H9 (cell line): ENCODE data around the gene IRF7. TPM values are rescaled to one million over a fixed set of nuclear protein-coding genes. Genes with fewer than 3 reads are reported as not detected.
"Not testable (repeated sequence)": the region's sequence is repeated elsewhere in the genome, so short reads cannot be mapped to it uniquely, and the experiment has no call there.

Source experiments
- DNase-seq: peaks from one replicate; pipeline ENCODE4 v3.0.0-alpha.2; 2017
- H2AFZ ChIP-seq: one replicate; pipeline ENCODE4 v1.6.1; 2013; ENCODE audit warnings: mild to moderate bottlenecking, low read length, control low read depth, moderate library complexity
- H2AK5ac ChIP-seq: 2 replicates; pipeline ENCODE4 v1.6.1; 2013; ENCODE audit warnings: low read length, control low read depth, mixed read lengths; ENCODE audit not compliant: insufficient read length
- H2BK120ac ChIP-seq: one replicate; pipeline ENCODE4 v1.6.1; 2013; ENCODE audit warnings: low read depth, mild to moderate bottlenecking, low read length, control low read depth, inconsistent platforms; ENCODE audit not compliant: poor library complexity, severe bottlenecking
- H2BK12ac ChIP-seq: 2 replicates; pipeline ENCODE4 v1.6.1; 2013; ENCODE audit warnings: low read length, control low read depth, mixed read lengths, low read depth; ENCODE audit not compliant: insufficient read length
- H2BK15ac ChIP-seq: 2 replicates; pipeline ENCODE4 v1.6.1; 2013; ENCODE audit warnings: low read depth, low read length, control low read depth
- H2BK20ac ChIP-seq: one replicate; pipeline ENCODE4 v1.6.1; 2013; ENCODE audit warnings: low read depth, mild to moderate bottlenecking, low read length, control low read depth, inconsistent platforms; ENCODE audit not compliant: poor library complexity, severe bottlenecking
- H2BK5ac ChIP-seq: 2 replicates; pipeline ENCODE4 v1.6.1; 2013; ENCODE audit warnings: low read length, control low read depth, mixed read lengths; ENCODE audit not compliant: insufficient read length
- H3K14ac ChIP-seq: 2 replicates; pipeline ENCODE4 v1.6.1; 2013; ENCODE audit warnings: low read length, control low read depth; ENCODE audit not compliant: insufficient read depth
- H3K18ac ChIP-seq: 2 replicates; pipeline ENCODE4 v1.6.1; 2013; ENCODE audit warnings: low read depth, mild to moderate bottlenecking, mixed read lengths, low read length, control low read depth; ENCODE audit not compliant: insufficient read length
- H3K23ac ChIP-seq: 2 replicates; pipeline ENCODE4 v1.6.1; 2013; ENCODE audit warnings: low read length, control low read depth, mixed read lengths, low read depth; ENCODE audit not compliant: insufficient read length
- H3K23me2 ChIP-seq: 2 replicates; pipeline ENCODE4 v1.6.1; 2013; ENCODE audit warnings: low read depth, mild to moderate bottlenecking, mixed read lengths, low read length, control low read depth; ENCODE audit not compliant: insufficient read length, poor library complexity, severe bottlenecking
- H3K27ac ChIP-seq: 2 replicates; pipeline ENCODE4 v1.5.1; 2013; ENCODE audit warnings: low read length, control low read depth, mixed read lengths, low read depth; ENCODE audit not compliant: insufficient read length
- H3K27me3 ChIP-seq: 2 replicates; pipeline ENCODE4 v1.6.1; 2013; ENCODE audit warnings: low read length, control low read depth, inconsistent platforms; ENCODE audit not compliant: insufficient read depth
- H3K4ac ChIP-seq: 2 replicates; pipeline ENCODE4 v1.6.1; 2013; ENCODE audit warnings: low read depth, mild to moderate bottlenecking, control low read depth, inconsistent platforms, low read length, moderate library complexity
- H3K4me1 ChIP-seq: 2 replicates; pipeline ENCODE4 v1.6.1; 2013; ENCODE audit warnings: low read length, control low read depth, inconsistent platforms; ENCODE audit not compliant: insufficient read depth
- H3K4me2 ChIP-seq: 2 replicates; pipeline ENCODE4 v1.6.1; 2013; ENCODE audit warnings: low read length, control low read depth, mixed read lengths; ENCODE audit not compliant: insufficient read length, insufficient read depth
- H3K56ac ChIP-seq: 2 replicates; pipeline ENCODE4 v1.6.1; 2013; ENCODE audit warnings: low read depth, mild to moderate bottlenecking, mixed read lengths, low read length, control low read depth; ENCODE audit not compliant: insufficient read length
- H3K79me1 ChIP-seq: 2 replicates; pipeline ENCODE4 v1.6.1; 2013; ENCODE audit warnings: low read depth, mild to moderate bottlenecking, moderate library complexity, low read length, control low read depth, inconsistent platforms; ENCODE audit not compliant: insufficient read depth, poor library complexity, severe bottlenecking
- H3K79me2 ChIP-seq: 2 replicates; pipeline ENCODE4 v1.6.1; 2013; ENCODE audit warnings: low read length, control low read depth, inconsistent platforms; ENCODE audit not compliant: insufficient read depth
- H3K9ac ChIP-seq: 2 replicates; pipeline ENCODE4 v1.6.1; 2013; ENCODE audit warnings: low read length, control low read depth, mixed read lengths; ENCODE audit not compliant: insufficient read length; ENCODE audit errors: extremely low read depth
- H3K9me3 ChIP-seq: one replicate; pipeline ENCODE4 v1.6.1; 2013; ENCODE audit warnings: low read depth, low read length, inconsistent platforms; ENCODE audit not compliant: control insufficient read depth
- H3T11ph ChIP-seq: one replicate; pipeline ENCODE4 v1.6.1; 2013; ENCODE audit warnings: mild to moderate bottlenecking, low read length, control low read depth, inconsistent platforms
- H4K20me1 ChIP-seq: one replicate; pipeline ENCODE4 v1.6.1; 2013; ENCODE audit not compliant: control insufficient read depth, insufficient read length, insufficient read depth
- H4K5ac ChIP-seq: 2 replicates; pipeline ENCODE4 v1.6.1; 2013; ENCODE audit warnings: low read depth, mild to moderate bottlenecking, mixed read lengths, low read length, control low read depth; ENCODE audit not compliant: insufficient read length
- H4K8ac ChIP-seq: replicated peaks from 2 replicates; pipeline ENCODE4 v1.6.1; 2013; ENCODE audit warnings: low read length, control low read depth, mixed read lengths, low read depth; ENCODE audit not compliant: insufficient read length
- H4K91ac ChIP-seq: 2 replicates; pipeline ENCODE4 v1.6.1; 2013; ENCODE audit warnings: low read depth, mild to moderate bottlenecking, moderate library complexity, mixed read lengths, low read length, control low read depth; ENCODE audit not compliant: insufficient read length
- H3K27ac Mint-ChIP-seq, 3 experiments: 2 replicates in 2 of 3; 3 replicates in 1 of 3; pipeline ENCODE4 v1.8.0; 2020 to 2021; ENCODE audit warnings: mixed read lengths in 3 of 3, mild to moderate bottlenecking in 1 of 3, moderate library complexity in 1 of 3
- H3K27me3 Mint-ChIP-seq: 2 replicates; pipeline ENCODE4 v1.8.0; 2021; ENCODE audit warnings: low read depth, mild to moderate bottlenecking, moderate library complexity, mixed read lengths
- H3K36me3 Mint-ChIP-seq, 3 experiments: 2 replicates in 2 of 3; 3 replicates in 1 of 3; pipeline ENCODE4 v1.8.0; 2020 to 2021; ENCODE audit warnings: low read depth in 3 of 3, mixed read lengths in 3 of 3; ENCODE audit not compliant: insufficient read depth in 1 of 3
- H3K4me1 Mint-ChIP-seq, 2 experiments: 2 replicates each; pipeline ENCODE4 v1.8.0; 2020; ENCODE audit warnings: mixed read lengths in 2 of 2
- H3K4me3 Mint-ChIP-seq, 2 experiments: 2 replicates in 1 of 2; 3 replicates in 1 of 2; pipeline ENCODE4 v1.8.0; 2020 to 2021; ENCODE audit warnings: mild to moderate bottlenecking in 2 of 2, mixed read lengths in 2 of 2, moderate library complexity in 1 of 2
- H3K9me3 Mint-ChIP-seq, 2 experiments: 2 replicates in 1 of 2; 3 replicates in 1 of 2; pipeline ENCODE4 v1.8.0; 2020; ENCODE audit warnings: mild to moderate bottlenecking in 2 of 2, mixed read lengths in 2 of 2, moderate library complexity in 1 of 2
- WGBS: extraction: QIAGEN DNeasy Blood & Tissue Kit; methylation state at CpG from one replicate; pipeline ENCODE4 v1.1.7; 2013; ENCODE audit warnings: missing lambda C conversion rate, low lambda C conversion rate, mixed read lengths; ENCODE audit not compliant: insufficient read length; ENCODE audit errors: extremely low coverage; 5-methylcytosine and 5-hydroxymethylcytosine counted together
- total RNA-seq: library from RNA; stranded (reverse); gene quantifications from 2 replicates; pipeline ENCODE4 v1.2.1, GENCODE V29; 2021
- TF ChIP-seq, protein P1 (sequence below): fragments of 200-600 bp; sonication (generic); conservative IDR thresholded peaks from 3 replicates; pipeline ENCODE4 v1.8.0; 2021; ENCODE audit warnings: antibody characterized with exemption, mild to moderate bottlenecking

IRF7 gene
- total RNA-seq, 1 experiment from 2014 or later = 9.8 TPM

DNA sequence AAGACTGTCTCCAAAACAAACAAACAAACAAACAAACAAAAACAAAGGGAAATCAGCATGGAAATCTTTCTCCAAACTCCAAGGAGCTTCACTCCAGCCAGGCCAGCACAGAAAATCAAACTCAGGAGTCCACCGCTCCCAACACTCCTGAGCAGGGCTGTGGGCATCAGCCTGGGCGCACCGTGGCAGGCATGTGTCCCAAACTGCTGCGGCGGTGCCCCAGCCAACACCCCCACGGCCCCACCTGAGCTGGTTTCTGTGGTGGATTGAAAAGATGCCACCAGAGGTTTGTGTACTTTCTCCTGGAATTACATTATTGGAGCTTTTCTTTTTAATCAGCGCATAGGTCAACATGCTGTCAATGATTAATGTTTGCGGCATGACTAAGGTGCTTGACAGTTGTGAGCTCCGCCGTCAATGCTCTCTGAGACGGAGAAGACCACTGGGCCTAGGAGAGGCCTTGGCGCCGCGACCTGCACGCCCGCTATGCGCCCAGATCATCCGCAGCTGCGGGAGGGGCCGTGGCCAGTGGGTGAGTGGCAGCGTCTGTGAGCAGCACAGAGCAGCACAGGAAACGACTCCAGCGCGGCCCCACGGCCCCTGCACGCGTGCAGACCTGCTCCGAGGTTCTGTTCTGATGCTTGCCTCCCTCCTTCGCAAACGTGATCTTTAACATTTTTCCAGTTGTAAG, 39.4 kb upstream of the IRF7 start:
- H3K27ac Mint-ChIP-seq = peak overlapping the region in 1 of 3 experiments; percentile 53; a peak in 2 of 7 replicates
- H3K27ac ChIP-seq = no peak overlapping the region
- no peaks in the 10 kb centered on the region for H3K27me3 Mint-ChIP-seq

DNA sequence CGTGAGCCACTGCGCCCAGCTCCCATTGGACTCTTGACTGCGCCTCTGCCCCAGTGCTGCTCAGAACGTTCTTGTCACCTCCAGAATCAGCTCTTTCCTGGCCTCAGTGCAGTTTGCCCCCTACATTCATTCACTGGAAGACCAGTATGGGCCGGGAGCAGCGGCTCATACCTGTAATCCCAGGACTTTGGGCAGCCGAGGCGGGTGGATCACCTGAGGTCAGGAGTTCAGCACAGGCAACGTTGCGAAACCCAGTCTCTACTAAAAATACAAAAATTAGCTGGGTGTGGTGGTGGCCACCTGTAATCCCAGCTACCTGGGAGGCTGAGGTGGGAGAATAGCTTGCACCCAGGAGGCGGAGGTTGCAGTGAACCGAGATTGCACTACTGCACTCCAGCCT, 38.7 kb upstream of the IRF7 start:
- H2BK120ac ChIP-seq = not testable (repeated sequence)

More for the DNA sequence above, 39.4 kb upstream of the IRF7 start:
- WGBS = no CpG with 5 or more reads among the region's 30 CpGs
- Histone ChIP-seq H3K79me2 (no peaks in the 10 kb centered on the region), H4K8ac (no peak overlapping the region), H3K27me3 (no peaks in the 10 kb centered on the region), H2BK12ac (no peak overlapping the region), H2AFZ (no peak overlapping the region), H3K9ac (no peak overlapping the region), H4K91ac (no peak overlapping the region), H3T11ph (no peak overlapping the region), H3K18ac (no peak overlapping the region), H2BK120ac (no peak overlapping the region), H2BK5ac (no peak overlapping the region), H3K4me1 (no peaks in the 10 kb centered on the region), H3K56ac (no peak overlapping the region), H3K14ac (no peak overlapping the region), H4K5ac (no peak overlapping the region), H3K79me1 (no peaks in the 10 kb centered on the region), H2BK15ac (no peak overlapping the region), H2AK5ac (no peak overlapping the region), H2BK20ac (no peak overlapping the region), H3K9me3 (no peaks in the 10 kb centered on the region), H3K23ac (no peak overlapping the region), H3K4me2 (no peak overlapping the region), H4K20me1 (no peaks in the 10 kb centered on the region), H3K4ac (no peak overlapping the region), H3K23me2 (no peaks in the 10 kb centered on the region)
- no peak for DNase-seq
- H3K4me1 Mint-ChIP-seq = no peaks in the 10 kb centered on the region
- no peak overlapping the region for H3K4me3 Mint-ChIP-seq
- TF ChIP-seq, protein P1, sequence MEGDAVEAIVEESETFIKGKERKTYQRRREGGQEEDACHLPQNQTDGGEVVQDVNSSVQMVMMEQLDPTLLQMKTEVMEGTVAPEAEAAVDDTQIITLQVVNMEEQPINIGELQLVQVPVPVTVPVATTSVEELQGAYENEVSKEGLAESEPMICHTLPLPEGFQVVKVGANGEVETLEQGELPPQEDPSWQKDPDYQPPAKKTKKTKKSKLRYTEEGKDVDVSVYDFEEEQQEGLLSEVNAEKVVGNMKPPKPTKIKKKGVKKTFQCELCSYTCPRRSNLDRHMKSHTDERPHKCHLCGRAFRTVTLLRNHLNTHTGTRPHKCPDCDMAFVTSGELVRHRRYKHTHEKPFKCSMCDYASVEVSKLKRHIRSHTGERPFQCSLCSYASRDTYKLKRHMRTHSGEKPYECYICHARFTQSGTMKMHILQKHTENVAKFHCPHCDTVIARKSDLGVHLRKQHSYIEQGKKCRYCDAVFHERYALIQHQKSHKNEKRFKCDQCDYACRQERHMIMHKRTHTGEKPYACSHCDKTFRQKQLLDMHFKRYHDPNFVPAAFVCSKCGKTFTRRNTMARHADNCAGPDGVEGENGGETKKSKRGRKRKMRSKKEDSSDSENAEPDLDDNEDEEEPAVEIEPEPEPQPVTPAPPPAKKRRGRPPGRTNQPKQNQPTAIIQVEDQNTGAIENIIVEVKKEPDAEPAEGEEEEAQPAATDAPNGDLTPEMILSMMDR = no peak
- no peaks in the 10 kb centered on the region for H3K9me3 Mint-ChIP-seq
- peaks cover 17 to 56% (median 24%) of the 10 kb centered on the region in 3 experiments; a peak in 6 of 7 replicates for H3K36me3 Mint-ChIP-seq

More for the DNA sequence above, 38.7 kb upstream of the IRF7 start:
- not testable (repeated sequence) for H3K27ac ChIP-seq, H3K9ac ChIP-seq, H3K27me3 ChIP-seq, H4K20me1 ChIP-seq, H3K18ac ChIP-seq, H3K4me1 ChIP-seq, H2AFZ ChIP-seq, H4K5ac ChIP-seq, H2BK5ac ChIP-seq, H4K8ac ChIP-seq, H3K56ac ChIP-seq, H3K27me3 Mint-ChIP-seq, H3K4me3 Mint-ChIP-seq, H2AK5ac ChIP-seq, H4K91ac ChIP-seq, H3K23me2 ChIP-seq, H2BK15ac ChIP-seq, H3K14ac ChIP-seq, H3K9me3 ChIP-seq, H3K79me2 ChIP-seq, H3K23ac ChIP-seq, H3K79me1 ChIP-seq, H3K4me1 Mint-ChIP-seq, H3K9me3 Mint-ChIP-seq, H3K4me2 ChIP-seq, H3T11ph ChIP-seq, DNase-seq, H2BK20ac ChIP-seq, H3K4ac ChIP-seq, H3K27ac Mint-ChIP-seq, H2BK12ac ChIP-seq
- no CpG with 5 or more reads among the region's 12 CpGs for WGBS
- H3K36me3 Mint-ChIP-seq = peaks cover 17 to 55% (median 27%) of the 10 kb centered on the region in 3 experiments
